HCT116 (cell line): ENCODE data around the gene KCNB1. TPM values are rescaled to one million over a fixed set of nuclear protein-coding genes. Genes with fewer than 3 reads are reported as not detected.

Experiments
- ATAC-seq: fragments of 200-7000 bp; cut with Tn5 transposase; 2 replicates; pipeline ENCODE4 v1.9.1; 2020; ENCODE audit warnings: mild to moderate bottlenecking, moderate library complexity
- BruUV-seq: library from RNA; stranded (reverse); fragments of 400-500 nt; replicated peaks from 2 replicates; lab custom pipeline; 2021; lab: Mats Ljungman, UMichigan
- CTCF ChIA-PET: fragments of 300-600 bp; sonication (Branson Sonifier 250); formaldehyde crosslinking; loops from one replicate; lab custom pipeline; 2021; ENCODE audit warnings: antibody characterized with exemption; lab: Charles Lee
- POLR2A ChIA-PET: fragments of 300-600, 350-600 bp; sonication (Branson Sonifier 250); formaldehyde crosslinking; loops from one replicate; lab custom pipeline; 2021; ENCODE audit warnings: antibody characterized with exemption; lab: Charles Lee
- RAD21 ChIA-PET, 2 experiments: fragments of 300-600 bp; sonication (Branson Sonifier 250); formaldehyde crosslinking; loops; one replicate each; lab custom pipeline; 2023; ENCODE audit warnings: low total read pairs in 2 of 2; ENCODE audit not compliant: uncharacterized antibody in 2 of 2, unreplicated experiment in 2 of 2, low non-redundant PET in 1 of 2; lab: Charles Lee
- DNase-seq: peaks from one replicate; pipeline ENCODE4 v3.0.0-alpha.2; 2010; ENCODE audit warnings: low read depth, low spot score
- H2AFZ ChIP-seq: fragments of 200-600 bp; shearing (Covaris generic), sonication (generic); 2 replicates; pipeline ENCODE4 v1.6.1; 2017; ENCODE audit warnings: low read depth, mixed run types, mixed read lengths, antibody characterized with exemption, low read length; ENCODE audit not compliant: poor library complexity, severe bottlenecking
- H3K27ac ChIP-seq: 2 replicates; pipeline ENCODE4 v1.5.1; 2012; ENCODE audit warnings: low read depth, low read length
- H3K27me3 ChIP-seq: fragments of 200-600 bp; sonication (generic); 2 replicates; pipeline ENCODE4 v1.6.1; 2016; ENCODE audit warnings: mixed run types, low read length, mixed read lengths; ENCODE audit not compliant: insufficient read depth
- H3K36me3 ChIP-seq, 2 experiments: fragments of 200-500 bp in 1 of 2; fragments of 200-600 bp in 1 of 2; sonication (Bioruptor generic) in 1 of 2; sonication (generic) in 1 of 2; 2 replicates each; pipeline versions ENCODE4 v1.5.1 to v1.6.1; 2014 to 2016; ENCODE audit warnings: low read length in 2 of 2, inconsistent platforms in 1 of 2, mixed read lengths in 1 of 2, mixed run types in 1 of 2; ENCODE audit not compliant: insufficient read depth in 2 of 2, control insufficient read depth in 1 of 2
- H3K4me1 ChIP-seq, 2 experiments: fragments of 200-600 bp in 1 of 2; sonication (generic) in 1 of 2; 2 replicates each; pipeline versions ENCODE4 v1.5.1 to v1.6.1; 2012 to 2017; ENCODE audit warnings: low read length in 2 of 2, inconsistent platforms in 1 of 2, mild to moderate bottlenecking in 1 of 2, mixed read lengths in 1 of 2, mixed run types in 1 of 2, moderate library complexity in 1 of 2; ENCODE audit not compliant: insufficient read depth in 2 of 2, control insufficient read depth in 1 of 2
- H3K4me2 ChIP-seq: fragments of 200-600 bp; sonication (generic); 2 replicates; pipeline ENCODE4 v1.6.1; 2017; ENCODE audit warnings: mixed run types, low read length, mixed read lengths
- H3K4me3 ChIP-seq, 2 experiments: fragments of 200-600 bp in 1 of 2; sonication (generic) in 1 of 2; replicated peaks in 1 of 2; 2 replicates each; pipeline ENCODE4 v1.5.1; 2011 to 2016; ENCODE audit warnings: low read length in 2 of 2, control low read depth in 1 of 2, low read depth in 1 of 2, mild to moderate bottlenecking in 1 of 2, mixed read lengths in 1 of 2, mixed run types in 1 of 2
- H3K79me2 ChIP-seq: fragments of 200-600 bp; sonication (generic); 2 replicates; pipeline ENCODE4 v1.6.1; 2017; ENCODE audit warnings: mild to moderate bottlenecking, mixed run types, low read length, moderate library complexity, mixed read lengths; ENCODE audit not compliant: insufficient read depth
- H3K9ac ChIP-seq: fragments of 200-600 bp; sonication (generic); 2 replicates; pipeline ENCODE4 v1.6.1; 2016; ENCODE audit warnings: low read length, mixed read lengths
- H3K9me2 ChIP-seq: fragments of 200-600 bp; sonication (generic), shearing (Covaris generic); 2 replicates; pipeline ENCODE4 v1.6.1; 2017; ENCODE audit warnings: mixed run types, mild to moderate bottlenecking, moderate library complexity; ENCODE audit not compliant: insufficient read depth
- H3K9me3 ChIP-seq, 2 experiments: fragments of 200-500 bp in 1 of 2; fragments of 200-600 bp in 1 of 2; sonication (Bioruptor generic) in 1 of 2; sonication (generic) in 1 of 2; 2 replicates each; pipeline ENCODE4 v1.6.1; 2014 to 2017; ENCODE audit warnings: low read length in 2 of 2, mixed read lengths in 2 of 2, inconsistent platforms in 1 of 2, low read depth in 1 of 2, mild to moderate bottlenecking in 1 of 2, mixed run types in 1 of 2, moderate library complexity in 1 of 2; ENCODE audit not compliant: control insufficient read depth in 1 of 2, insufficient read depth in 1 of 2
- H4K20me1 ChIP-seq: fragments of 200-600 bp; sonication (generic), shearing (Covaris generic); 2 replicates; pipeline ENCODE4 v1.6.1; 2017; ENCODE audit warnings: mixed run types, mild to moderate bottlenecking, moderate library complexity; ENCODE audit not compliant: insufficient read depth
- ATF3 ChIP-seq: IDR thresholded peaks from 2 replicates; pipeline ENCODE4 v1.6.1; 2012
- CBX3 ChIP-seq: IDR thresholded peaks from 2 replicates; pipeline ENCODE4 v1.6.1; 2012; ENCODE audit warnings: low read depth
- CEBPB ChIP-seq: IDR thresholded peaks from 2 replicates; pipeline ENCODE4 v1.6.1; 2012; ENCODE audit warnings: low read depth
- CTCF ChIP-seq, 3 experiments: fragments of 200-600 bp in 1 of 3; sonication (generic) in 1 of 3; IDR thresholded peaks in 2 of 3; conservative IDR thresholded peaks in 1 of 3; 2 replicates each; pipeline ENCODE4 v1.5.1; 2012 to 2017; ENCODE audit warnings: low read depth in 2 of 3, low read length in 2 of 3, antibody characterized with exemption in 1 of 3, borderline replicate concordance in 1 of 3, control low read depth in 1 of 3, mild to moderate bottlenecking in 1 of 3, mixed read lengths in 1 of 3, mixed run types in 1 of 3, moderate library complexity in 1 of 3; ENCODE audit not compliant: insufficient read depth in 1 of 3
- EZH2 ChIP-seq: fragments of 200-600 bp; sonication (generic); IDR thresholded peaks from 2 replicates; pipeline ENCODE4 v1.6.1; 2017; ENCODE audit warnings: antibody characterized with exemption, mixed run types
- FOSL1 ChIP-seq: IDR thresholded peaks from 2 replicates; pipeline ENCODE4 v1.6.1; 2012; ENCODE audit warnings: low read depth
- JUND ChIP-seq: IDR thresholded peaks from 2 replicates; pipeline ENCODE4 v1.6.1; 2012
- MAX ChIP-seq: IDR thresholded peaks from 2 replicates; pipeline ENCODE4 v1.6.1; 2012
- POLR2A ChIP-seq: IDR thresholded peaks from 2 replicates; pipeline ENCODE4 v1.7.0; 2011; ENCODE audit warnings: borderline replicate concordance; ENCODE audit not compliant: insufficient read depth, insufficient read length; ENCODE audit errors: extremely low read depth
- POLR2AphosphoS5 ChIP-seq: IDR thresholded peaks from 2 replicates; pipeline ENCODE4 v1.6.1; 2011; ENCODE audit warnings: mild to moderate bottlenecking, low read depth, low read length, moderate library complexity
- RAD21 ChIP-seq: IDR thresholded peaks from 2 replicates; pipeline ENCODE4 v1.6.1; 2012; ENCODE audit warnings: low read depth, mild to moderate bottlenecking
- SIN3A ChIP-seq: IDR thresholded peaks from 2 replicates; pipeline ENCODE4 v1.6.1; 2012; ENCODE audit warnings: low read depth
- SRF ChIP-seq: IDR thresholded peaks from 2 replicates; pipeline ENCODE4 v1.6.1; 2012; ENCODE audit warnings: low read depth
- TCF7L2 ChIP-seq: IDR thresholded peaks from 2 replicates; pipeline ENCODE4 v1.7.0; 2011; ENCODE audit warnings: borderline replicate concordance, inconsistent platforms; ENCODE audit not compliant: insufficient read depth, insufficient read length; ENCODE audit errors: extremely low read depth
- ZFX ChIP-seq: fragments of 450-650 bp; IDR thresholded peaks from 2 replicates; pipeline ENCODE4 v1.6.1; 2017
- ZNF274 ChIP-seq: fragments of 200-500 bp; sonication (Bioruptor generic); IDR thresholded peaks from 2 replicates; pipeline ENCODE4 v1.6.1; 2014; ENCODE audit warnings: mild to moderate bottlenecking, low read depth, low read length, inconsistent platforms
- intact Hi-C: fragments of 100-400 bp; cut with micrococcal nuclease; formaldehyde crosslinking; loops from 2 replicates; pipeline ENCODE4 v1.10.0; 2022
- total RNA-seq: library from RNA; stranded (reverse); gene quantifications from one replicate; pipeline ENCODE4 v1.2.1, GENCODE V29; 2021; ENCODE audit not compliant: unreplicated experiment
- TF ChIP-seq, protein P1 (sequence below): IDR thresholded peaks from 2 replicates; pipeline ENCODE4 v1.6.1; 2012; ENCODE audit warnings: low read depth
- TF ChIP-seq, protein P2 (sequence below): IDR thresholded peaks from 2 replicates; pipeline ENCODE4 v1.6.1; 2011; ENCODE audit warnings: mild to moderate bottlenecking, low read length, moderate library complexity; ENCODE audit not compliant: insufficient replicate concordance; ENCODE audit errors: extremely low read depth

KCNB1 gene
- total RNA-seq, 1 experiment from 2014 or later: 0.79 TPM

DNA sequence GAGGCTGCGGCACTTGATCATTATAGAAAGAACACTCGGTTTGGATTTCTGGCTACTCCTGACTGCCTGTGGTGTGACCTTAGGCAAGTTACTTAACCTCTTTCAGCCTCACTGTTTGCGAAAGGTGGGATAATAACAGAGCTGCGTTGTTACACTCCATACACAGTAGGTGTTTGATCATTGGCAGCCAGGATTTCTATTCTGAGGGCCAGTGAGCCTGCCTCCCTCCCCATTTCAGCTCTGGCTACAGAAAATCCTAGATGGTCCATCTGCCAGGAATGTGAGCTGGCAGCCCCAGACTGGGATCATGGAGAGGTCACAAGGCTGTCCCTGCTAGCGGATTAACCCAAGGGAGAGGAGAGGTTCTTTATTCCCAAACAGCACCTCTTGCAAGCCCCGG, 2.7 kb downstream of the KCNB1 start:
- Histone ChIP-seq H3K36me3 (no peaks in the 10 kb centered on the region), H4K20me1 (no peaks in the 10 kb centered on the region), H3K27me3 (no peaks in the 10 kb centered on the region), H3K4me1 (peaks cover 0 to 16% of the 10 kb centered on the region in 2 experiments; a peak in 1 of 4 replicates), H3K9me3 (no peaks in the 10 kb centered on the region), H3K4me3 (no peak overlapping the region), H3K27ac (no peak overlapping the region), H3K79me2 (no peaks in the 10 kb centered on the region), H3K9me2 (no peaks in the 10 kb centered on the region), H2AFZ (no peak overlapping the region), H3K4me2 (no peak overlapping the region), H3K9ac (no peak overlapping the region)
- POLR2A ChIA-PET: no interaction called here
- RAD21 ChIA-PET: no interaction called here
- ATAC-seq (no peak), DNase-seq (no peak)
- intact Hi-C loops: loop anchor here (5.0 kb wide), 1 partner anchor 97 kb away; no protein-coding TSS in a partner anchor
- CTCF ChIA-PET: no interaction called here
- TF ChIP-seq POLR2AphosphoS5 (no peak), JUND (no peak), CTCF (IDR thresholded peaks at IDR 0.05 in 2 of 3, conservative IDR thresholded peaks at IDR 0.05 in 1 of 3; ENCODE audit: borderline replicate concordance in 1 of 3, insufficient read depth in 1 of 3, low read depth in 2 of 3, low read length in 2 of 3) (no peak), POLR2A (no peak), MAX (no peak), SRF (no peak), SIN3A (no peak), FOSL1 (no peak), CEBPB (no peak), EZH2 (no peak), ZNF274 (no peak), ZFX (no peak), ATF3 (no peak), RAD21 (no peak), TCF7L2 (no peak), CBX3 (no peak)
- TF ChIP-seq, protein P1, sequence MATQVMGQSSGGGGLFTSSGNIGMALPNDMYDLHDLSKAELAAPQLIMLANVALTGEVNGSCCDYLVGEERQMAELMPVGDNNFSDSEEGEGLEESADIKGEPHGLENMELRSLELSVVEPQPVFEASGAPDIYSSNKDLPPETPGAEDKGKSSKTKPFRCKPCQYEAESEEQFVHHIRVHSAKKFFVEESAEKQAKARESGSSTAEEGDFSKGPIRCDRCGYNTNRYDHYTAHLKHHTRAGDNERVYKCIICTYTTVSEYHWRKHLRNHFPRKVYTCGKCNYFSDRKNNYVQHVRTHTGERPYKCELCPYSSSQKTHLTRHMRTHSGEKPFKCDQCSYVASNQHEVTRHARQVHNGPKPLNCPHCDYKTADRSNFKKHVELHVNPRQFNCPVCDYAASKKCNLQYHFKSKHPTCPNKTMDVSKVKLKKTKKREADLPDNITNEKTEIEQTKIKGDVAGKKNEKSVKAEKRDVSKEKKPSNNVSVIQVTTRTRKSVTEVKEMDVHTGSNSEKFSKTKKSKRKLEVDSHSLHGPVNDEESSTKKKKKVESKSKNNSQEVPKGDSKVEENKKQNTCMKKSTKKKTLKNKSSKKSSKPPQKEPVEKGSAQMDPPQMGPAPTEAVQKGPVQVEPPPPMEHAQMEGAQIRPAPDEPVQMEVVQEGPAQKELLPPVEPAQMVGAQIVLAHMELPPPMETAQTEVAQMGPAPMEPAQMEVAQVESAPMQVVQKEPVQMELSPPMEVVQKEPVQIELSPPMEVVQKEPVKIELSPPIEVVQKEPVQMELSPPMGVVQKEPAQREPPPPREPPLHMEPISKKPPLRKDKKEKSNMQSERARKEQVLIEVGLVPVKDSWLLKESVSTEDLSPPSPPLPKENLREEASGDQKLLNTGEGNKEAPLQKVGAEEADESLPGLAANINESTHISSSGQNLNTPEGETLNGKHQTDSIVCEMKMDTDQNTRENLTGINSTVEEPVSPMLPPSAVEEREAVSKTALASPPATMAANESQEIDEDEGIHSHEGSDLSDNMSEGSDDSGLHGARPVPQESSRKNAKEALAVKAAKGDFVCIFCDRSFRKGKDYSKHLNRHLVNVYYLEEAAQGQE: no peak
- TF ChIP-seq, protein P2, sequence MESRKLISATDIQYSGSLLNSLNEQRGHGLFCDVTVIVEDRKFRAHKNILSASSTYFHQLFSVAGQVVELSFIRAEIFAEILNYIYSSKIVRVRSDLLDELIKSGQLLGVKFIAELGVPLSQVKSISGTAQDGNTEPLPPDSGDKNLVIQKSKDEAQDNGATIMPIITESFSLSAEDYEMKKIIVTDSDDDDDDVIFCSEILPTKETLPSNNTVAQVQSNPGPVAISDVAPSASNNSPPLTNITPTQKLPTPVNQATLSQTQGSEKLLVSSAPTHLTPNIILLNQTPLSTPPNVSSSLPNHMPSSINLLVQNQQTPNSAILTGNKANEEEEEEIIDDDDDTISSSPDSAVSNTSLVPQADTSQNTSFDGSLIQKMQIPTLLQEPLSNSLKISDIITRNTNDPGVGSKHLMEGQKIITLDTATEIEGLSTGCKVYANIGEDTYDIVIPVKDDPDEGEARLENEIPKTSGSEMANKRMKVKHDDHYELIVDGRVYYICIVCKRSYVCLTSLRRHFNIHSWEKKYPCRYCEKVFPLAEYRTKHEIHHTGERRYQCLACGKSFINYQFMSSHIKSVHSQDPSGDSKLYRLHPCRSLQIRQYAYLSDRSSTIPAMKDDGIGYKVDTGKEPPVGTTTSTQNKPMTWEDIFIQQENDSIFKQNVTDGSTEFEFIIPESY: no peak
- BruUV-seq: no TSS peak
